Gastroesophageal sphincter (tissue), 3 donors: ENCODE results near the gene PODXL2.

Experiments used
- CTCF ChIP-seq, 4 experiments: fragments of 200-600 bp in 2 of 4; fragments of 450-650 bp in 2 of 4; sonication (generic) in 1 of 4; IDR thresholded peaks; one replicate each; pipeline ENCODE4 v1.5.1; 2017 to 2019; ENCODE audit warnings: antibody characterized with exemption in 4 of 4, mild to moderate bottlenecking in 2 of 4, moderate library complexity in 2 of 4
- EP300 ChIP-seq: sonication (generic); formaldehyde crosslinking; IDR thresholded peaks from one replicate; pipeline ENCODE4 v1.6.1; 2017; ENCODE audit warnings: antibody characterized with exemption, mild to moderate bottlenecking
- POLR2A ChIP-seq, 2 donors: fragments of 450-650 bp; IDR thresholded peaks; one replicate each; pipeline ENCODE4 v1.6.1; 2017; ENCODE audit warnings: antibody characterized with exemption in 2 of 2, mild to moderate bottlenecking in 2 of 2, moderate library complexity in 1 of 2
- POLR2AphosphoS5 ChIP-seq: sonication (generic); formaldehyde crosslinking; IDR thresholded peaks from one replicate; pipeline ENCODE4 v1.6.1; 2017; ENCODE audit warnings: antibody characterized with exemption

- TF ChIP-seq CTCF (IDR thresholded peaks at IDR 0.05) (no peak), EP300 (no peak), POLR2A (IDR thresholded peaks at IDR 0.05) (no peak), POLR2AphosphoS5 (no peak)
These were observed 35.8 kb upstream of the PODXL2 start for GRCh38 chr3:127593178-127593577.
